GM21786 (cell line): ENCODE data around the gene DCBLD1.
A peak's percentile ranks its signal among the peaks of the same experiment; 100 is the strongest.

Experiments used
- ATAC-seq: cut with Tn5 transposase; IDR thresholded peaks from one replicate; pipeline ENCODE4 v1.9.1; 2021; ENCODE audit not compliant: unreplicated experiment

The DCBLD1 gene

GRCh38 chr6:117521791-117522502, 39.5 kb downstream of the DCBLD1 start:
- no peak for ATAC-seq

- ATAC-seq = no peak
These were observed 43.1 kb downstream of the DCBLD1 start for GRCh38 chr6:117525607-117526006.

- ATAC-seq = no peak
These were observed 48.2 kb downstream of the DCBLD1 start for GRCh38 chr6:117530467-117531242.

GRCh38 chr6:117531346-117531745, 48.9 kb downstream of the DCBLD1 start:
- ATAC-seq = no peak

GRCh38 chr6:117531809-117532725, 49.6 kb downstream of the DCBLD1 start:
- ATAC-seq = no peak

- no peak for ATAC-seq
These were observed 51.3 kb downstream of the DCBLD1 start for GRCh38 chr6:117533775-117534174.

- no peak for ATAC-seq
These were observed 52.5 kb downstream of the DCBLD1 start for GRCh38 chr6:117534974-117535373.

- ATAC-seq = no peak
These were observed 53.8 kb downstream of the DCBLD1 start for GRCh38 chr6:117536317-117536716.

GRCh38 chr6:117538615-117539014, 56.1 kb downstream of the DCBLD1 start:
- ATAC-seq = no peak

- ATAC-seq = no peak
These were observed 58.2 kb downstream of the DCBLD1 start for GRCh38 chr6:117540670-117541069.

- no peak for ATAC-seq
These were observed 60.0 kb downstream of the DCBLD1 start for GRCh38 chr6:117542493-117542892.

GRCh38 chr6:117544716-117545115, 62.2 kb downstream of the DCBLD1 start:
- no peak for ATAC-seq

- no peak for ATAC-seq
These were observed 62.7 kb downstream of the DCBLD1 start for GRCh38 chr6:117545161-117545595.

- ATAC-seq = no peak
These were observed 64.2 kb downstream of the DCBLD1 start for GRCh38 chr6:117546674-117547073.

- peak; percentile 72 for ATAC-seq
These were observed 65.5 kb downstream of the DCBLD1 start for GRCh38 chr6:117547688-117548621.

- no peak for ATAC-seq
These were observed 66.4 kb downstream of the DCBLD1 start for GRCh38 chr6:117548797-117549301.

- ATAC-seq = no peak
These were observed 67.1 kb downstream of the DCBLD1 start for GRCh38 chr6:117549611-117550010.

- no peak for ATAC-seq
These were observed 67.7 kb downstream of the DCBLD1 start for GRCh38 chr6:117550078-117550600.

GRCh38 chr6:117550618-117551242, 68.3 kb downstream of the DCBLD1 start:
- no peak for ATAC-seq
